ENCODE measurements around the gene SLC18A3. TPM values are rescaled to one million over a fixed set of nuclear protein-coding genes. Genes with fewer than 3 reads are reported as not detected.
A peak's percentile ranks its signal among the peaks of the same experiment; 100 is the strongest.

The SLC18A3 gene
- total and polyA plus RNA-seq, 7 experiments from 2014 or later: not detected

GRCh38 chr10:49609283-49610113 is 612 bp upstream of the SLC18A3 start:
- Histone ChIP-seq H3K9me3 (ENCODE audit: control insufficient read depth in 2 of 3, low read length in 3 of 3) (no peaks in the 10 kb centered on the region), H3K27me3 (ENCODE audit: control insufficient read depth in 2 of 2, insufficient read depth in 2 of 2, low read length in 2 of 2) (peaks cover 5 to 9% of the 10 kb centered on the region in 2 donors), H3K4me3 (ENCODE audit: low read length) (no peak overlapping the region), H3K36me3 (ENCODE audit: control insufficient read depth in 2 of 3, insufficient read depth in 3 of 3, low read length in 3 of 3) (no peaks in the 10 kb centered on the region), H3K27ac (ENCODE audit: low read depth, low read length) (no peak overlapping the region), H3K4me1 (ENCODE audit: control insufficient read depth in 2 of 2, insufficient read depth in 2 of 2, low read length in 2 of 2) (no peaks in the 10 kb centered on the region)
- ChIA-PET CTCF (no interaction called here), POLR2A (no interaction called here)
- H3K27ac Mint-ChIP-seq: peak overlapping the region in 1 of 9 donors; percentile 33
- peaks cover 0 to 34% (median 13%) of the 10 kb centered on the region in 11 donors for H3K9me3 Mint-ChIP-seq
- DNase-seq: no peak
- peaks cover 65 to 75% (median 69%) of the 10 kb centered on the region in 5 donors for H3K27me3 Mint-ChIP-seq
- intact Hi-C loops (cut with micrococcal nuclease): no loop called here
- ATAC-seq: no peak
- H3K4me3 Mint-ChIP-seq: peak overlapping the region in 1 of 10 donors; percentile 18
- H3K4me1 Mint-ChIP-seq: peaks cover 4 to 30% (median 12%) of the 10 kb centered on the region in 7 donors
- peaks cover 0 to 15% (median 0%) of the 10 kb centered on the region in 5 donors for H3K36me3 Mint-ChIP-seq

DNA sequence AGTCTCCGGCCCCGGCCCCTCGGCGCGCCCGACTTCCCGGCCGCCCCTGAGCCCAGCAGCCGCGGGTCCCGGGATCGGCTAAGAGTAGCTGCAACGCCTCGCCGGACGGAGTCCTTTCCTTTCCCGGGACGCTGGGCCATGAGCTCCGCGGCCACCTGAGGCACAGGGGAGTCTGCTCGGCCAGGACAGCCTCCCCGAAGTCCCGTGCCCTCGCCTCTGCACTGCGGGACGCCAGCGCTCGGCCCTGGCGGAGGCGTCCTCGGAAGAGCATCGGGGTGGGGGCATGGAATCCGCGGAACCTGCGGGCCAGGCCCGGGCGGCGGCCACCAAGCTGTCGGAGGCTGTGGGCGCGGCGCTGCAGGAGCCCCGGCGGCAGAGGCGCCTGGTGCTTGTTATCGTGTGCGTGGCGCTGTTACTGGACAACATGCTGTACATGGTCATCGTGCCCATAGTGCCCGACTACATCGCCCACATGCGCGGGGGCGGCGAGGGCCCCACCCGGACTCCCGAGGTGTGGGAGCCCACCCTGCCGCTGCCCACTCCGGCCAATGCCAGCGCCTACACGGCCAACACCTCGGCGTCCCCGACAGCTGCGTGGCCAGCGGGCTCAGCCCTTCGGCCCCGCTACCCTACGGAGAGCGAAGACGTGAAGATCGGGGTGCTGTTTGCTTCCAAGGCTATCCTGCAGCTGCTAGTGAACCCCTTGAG is 502 bp downstream of the SLC18A3 start:
- no peak for ATAC-seq
- POLR2A ChIA-PET: no interaction called here
- Mint-ChIP-seq H3K9me3 (peaks cover 0 to 25% (median 7%) of the 10 kb centered on the region in 11 donors), H3K36me3 (peaks cover 0 to 8% (median 0%) of the 10 kb centered on the region in 5 donors), H3K4me3 (no peak overlapping the region), H3K4me1 (peaks cover 4 to 30% (median 13%) of the 10 kb centered on the region in 7 donors), H3K27ac (no peak overlapping the region), H3K27me3 (peaks cover 63 to 79% (median 69%) of the 10 kb centered on the region in 5 donors)
- Histone ChIP-seq H3K9me3 (ENCODE audit: control insufficient read depth in 2 of 3, low read length in 3 of 3) (no peaks in the 10 kb centered on the region), H3K27me3 (ENCODE audit: control insufficient read depth in 2 of 2, insufficient read depth in 2 of 2, low read length in 2 of 2) (peaks cover 5 to 9% of the 10 kb centered on the region in 2 donors), H3K27ac (ENCODE audit: low read depth, low read length) (no peak overlapping the region), H3K4me1 (ENCODE audit: control insufficient read depth in 2 of 2, insufficient read depth in 2 of 2, low read length in 2 of 2) (no peaks in the 10 kb centered on the region), H3K36me3 (ENCODE audit: control insufficient read depth in 2 of 3, insufficient read depth in 3 of 3, low read length in 3 of 3) (no peaks in the 10 kb centered on the region), H3K4me3 (ENCODE audit: low read length) (no peak overlapping the region)
- intact Hi-C loops (cut with micrococcal nuclease): no loop called here
- DNase-seq: no peak
- CTCF ChIA-PET: no interaction called here

GRCh38 chr10:49611166-49611815 is 1.2 kb downstream of the SLC18A3 start:
- ChIA-PET CTCF (no interaction called here), POLR2A (no interaction called here)
- H3K9me3 ChIP-seq (ENCODE audit: control insufficient read depth in 2 of 3, low read length in 3 of 3): no peaks in the 10 kb centered on the region
- H3K4me1 Mint-ChIP-seq: peaks cover 4 to 30% (median 13%) of the 10 kb centered on the region in 7 donors
- peaks cover 5 to 9% of the 10 kb centered on the region in 2 donors for H3K27me3 ChIP-seq (ENCODE audit: control insufficient read depth in 2 of 2, insufficient read depth in 2 of 2, low read length in 2 of 2)
- no peak for ATAC-seq
- peaks cover 67 to 86% (median 75%) of the 10 kb centered on the region in 5 donors for H3K27me3 Mint-ChIP-seq
- no peak overlapping the region for H3K4me3 ChIP-seq (ENCODE audit: low read length)
- H3K36me3 ChIP-seq (ENCODE audit: control insufficient read depth in 2 of 3, insufficient read depth in 3 of 3, low read length in 3 of 3): no peaks in the 10 kb centered on the region
- no peak overlapping the region for H3K27ac ChIP-seq (ENCODE audit: low read depth, low read length)
- no peaks in the 10 kb centered on the region for H3K4me1 ChIP-seq (ENCODE audit: control insufficient read depth in 2 of 2, insufficient read depth in 2 of 2, low read length in 2 of 2)
- H3K27ac Mint-ChIP-seq: peak overlapping the region in 1 of 9 donors; percentile 69
- intact Hi-C loops (cut with micrococcal nuclease): no loop called here
- DNase-seq: no peak
- H3K9me3 Mint-ChIP-seq: peaks cover 0 to 25% (median 7%) of the 10 kb centered on the region in 11 donors
- peak overlapping the region in 2 of 10 donors; percentile 23 to 56 for H3K4me3 Mint-ChIP-seq
- peaks cover 0 to 8% (median 0%) of the 10 kb centered on the region in 5 donors for H3K36me3 Mint-ChIP-seq

DNA sequence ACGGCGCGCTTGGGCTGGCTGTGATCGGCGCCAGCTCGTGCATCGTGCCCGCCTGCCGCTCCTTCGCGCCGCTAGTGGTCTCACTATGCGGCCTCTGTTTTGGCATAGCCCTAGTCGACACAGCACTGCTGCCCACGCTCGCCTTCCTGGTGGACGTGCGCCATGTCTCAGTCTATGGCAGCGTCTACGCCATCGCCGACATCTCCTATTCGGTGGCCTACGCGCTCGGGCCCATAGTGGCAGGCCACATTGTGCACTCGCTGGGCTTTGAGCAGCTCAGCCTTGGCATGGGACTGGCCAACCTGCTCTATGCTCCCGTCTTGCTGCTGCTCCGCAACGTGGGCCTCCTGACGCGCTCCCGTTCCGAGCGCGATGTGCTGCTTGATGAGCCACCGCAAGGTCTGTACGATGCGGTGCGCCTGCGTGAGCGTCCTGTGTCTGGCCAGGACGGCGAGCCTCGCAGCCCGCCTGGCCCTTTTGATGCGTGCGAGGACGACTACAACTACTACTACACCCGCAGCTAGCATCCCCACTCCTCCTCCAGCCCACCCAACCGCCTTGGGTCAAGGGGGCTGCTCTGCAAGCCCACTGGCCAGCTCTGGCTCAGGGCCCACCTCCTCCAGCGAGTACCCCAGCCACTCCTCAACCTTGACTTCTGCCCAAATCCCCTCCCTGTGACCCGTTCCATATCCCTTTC is 1.9 kb downstream of the SLC18A3 start:
- Mint-ChIP-seq H3K36me3 (peaks cover 0 to 8% (median 0%) of the 10 kb centered on the region in 5 donors), H3K27me3 (peaks cover 67 to 87% (median 79%) of the 10 kb centered on the region in 5 donors), H3K4me3 (peak overlapping the region in 4 of 10 donors; percentile 23 to 56 (median 26)), H3K9me3 (peaks cover 0 to 19% (median 7%) of the 10 kb centered on the region in 11 donors), H3K4me1 (peaks cover 4 to 30% (median 10%) of the 10 kb centered on the region in 7 donors), H3K27ac (peak overlapping the region in 1 of 9 donors; percentile 80)
- H3K27me3 ChIP-seq (ENCODE audit: control insufficient read depth in 2 of 2, insufficient read depth in 2 of 2, low read length in 2 of 2): peaks cover 5 to 9% of the 10 kb centered on the region in 2 donors
- H3K4me3 ChIP-seq (ENCODE audit: low read length): no peak overlapping the region
- ChIA-PET POLR2A (no interaction called here), CTCF (no interaction called here)
- intact Hi-C loops (cut with micrococcal nuclease): no loop called here
- ATAC-seq (no peak), DNase-seq (no peak)
- no peaks in the 10 kb centered on the region for H3K9me3 ChIP-seq (ENCODE audit: control insufficient read depth in 2 of 3, low read length in 3 of 3)
- no peak overlapping the region for H3K27ac ChIP-seq (ENCODE audit: low read depth, low read length)
- no peaks in the 10 kb centered on the region for H3K36me3 ChIP-seq (ENCODE audit: control insufficient read depth in 2 of 3, insufficient read depth in 3 of 3, low read length in 3 of 3)
- no peaks in the 10 kb centered on the region for H3K4me1 ChIP-seq (ENCODE audit: control insufficient read depth in 2 of 2, insufficient read depth in 2 of 2, low read length in 2 of 2)

DNA sequence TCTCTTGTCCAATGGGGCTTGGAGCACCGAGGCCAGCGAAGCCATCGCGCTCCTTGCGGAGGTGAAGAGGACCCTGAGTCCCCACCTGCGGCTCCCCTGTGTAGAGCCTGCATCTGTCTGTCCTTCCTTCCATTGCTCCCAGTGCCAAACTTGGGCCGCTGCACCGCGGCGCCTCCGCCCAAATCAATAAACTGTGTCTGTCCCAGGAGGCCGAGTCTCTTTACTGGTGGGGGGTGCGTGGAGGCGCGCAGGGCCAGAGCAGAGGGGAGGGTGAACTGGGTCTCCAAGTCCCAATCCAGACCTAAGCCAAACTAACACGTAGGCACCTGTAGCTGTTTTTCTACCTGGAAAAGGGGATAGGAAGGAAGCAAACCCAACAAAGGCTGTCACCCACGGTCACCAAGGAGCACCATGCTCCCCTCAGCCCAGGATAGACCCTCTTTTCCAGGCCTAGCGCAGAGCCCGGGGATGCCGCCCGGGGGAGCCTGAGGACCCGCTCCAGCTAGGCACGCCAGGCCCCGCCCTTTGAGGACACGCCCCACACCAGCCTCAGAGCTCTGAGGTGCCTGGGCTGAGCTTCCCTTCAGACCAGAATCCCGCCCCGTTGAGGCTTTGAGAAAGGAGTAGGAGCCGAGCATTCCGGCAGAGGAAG is 2.5 kb downstream of the SLC18A3 start:
- H3K27ac Mint-ChIP-seq: peak overlapping the region in 1 of 9 donors; percentile 80
- no peaks in the 10 kb centered on the region for H3K9me3 ChIP-seq (ENCODE audit: control insufficient read depth in 2 of 3, low read length in 3 of 3)

More for the DNA sequence above, 2.5 kb downstream of the SLC18A3 start:
- ATAC-seq (no peak), DNase-seq (no peak)
- ChIA-PET CTCF (no interaction called here), POLR2A (no interaction called here)
- peaks cover 3 to 29% (median 7%) of the 10 kb centered on the region in 7 donors for H3K4me1 Mint-ChIP-seq
- H3K27ac ChIP-seq (ENCODE audit: low read depth, low read length): no peak overlapping the region
- H3K4me3 ChIP-seq (ENCODE audit: low read length): no peak overlapping the region
- peaks cover 0 to 18% (median 7%) of the 10 kb centered on the region in 11 donors for H3K9me3 Mint-ChIP-seq
- H3K36me3 ChIP-seq (ENCODE audit: control insufficient read depth in 2 of 3, insufficient read depth in 3 of 3, low read length in 3 of 3): no peaks in the 10 kb centered on the region
- peaks cover 5 to 9% of the 10 kb centered on the region in 2 donors for H3K27me3 ChIP-seq (ENCODE audit: control insufficient read depth in 2 of 2, insufficient read depth in 2 of 2, low read length in 2 of 2)
- H3K36me3 Mint-ChIP-seq: peaks cover 0 to 8% (median 0%) of the 10 kb centered on the region in 5 donors
- no peaks in the 10 kb centered on the region for H3K4me1 ChIP-seq (ENCODE audit: control insufficient read depth in 2 of 2, insufficient read depth in 2 of 2, low read length in 2 of 2)
- intact Hi-C loops (cut with micrococcal nuclease): no loop called here
- H3K27me3 Mint-ChIP-seq: peaks cover 66 to 86% (median 81%) of the 10 kb centered on the region in 5 donors
- peak overlapping the region in 2 of 10 donors; percentile 7 to 30 for H3K4me3 Mint-ChIP-seq

Measured in naive thymus-derived CD4-positive, alpha-beta T cell (primary cell).